Measurements from ENCODE around the gene FABP3. TPM values are rescaled to one million over a fixed set of nuclear protein-coding genes. Genes with fewer than 3 reads are reported as not detected.

Gene FABP3
- total RNA-seq, 1 experiment from 2014 or later = 0.49 TPM

DNA sequence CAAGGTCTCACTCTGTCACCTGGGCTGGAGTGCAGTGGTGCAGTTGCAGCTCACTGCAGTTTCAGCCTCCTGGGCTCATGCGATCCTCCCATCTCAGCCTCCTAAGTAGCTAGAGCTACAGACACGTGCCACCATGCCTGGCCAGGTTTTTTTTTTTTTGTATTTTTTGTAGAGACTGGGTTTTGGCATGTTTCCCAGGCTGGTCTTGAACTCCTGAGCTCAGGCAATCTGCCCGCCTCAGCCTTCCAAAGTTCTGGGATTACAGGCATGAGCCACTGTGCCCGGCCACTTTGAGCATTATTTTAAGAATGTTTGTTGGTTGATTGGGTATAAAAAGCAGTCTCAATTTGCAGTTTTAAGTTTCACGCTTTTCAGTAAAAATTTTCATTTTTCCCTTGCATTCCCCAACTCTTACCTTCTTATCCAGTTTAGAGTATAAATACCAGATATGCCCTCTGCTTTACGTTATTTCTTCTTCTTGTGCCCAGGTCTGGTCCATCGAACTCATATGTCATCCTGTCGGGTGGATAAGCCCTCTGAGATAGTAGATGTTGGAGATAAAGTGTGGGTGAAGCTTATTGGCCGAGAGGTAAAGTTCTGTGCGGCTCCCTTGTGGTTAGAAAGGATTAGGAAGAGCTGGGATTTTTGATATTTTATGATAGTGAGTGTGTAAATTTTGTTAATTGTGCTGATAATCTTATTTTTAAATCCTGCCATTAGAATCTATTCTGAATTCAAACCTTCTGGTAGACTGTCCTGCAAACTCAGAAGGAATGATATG, 36.0 kb downstream of the FABP3 start:
- ChIA-PET POLR2A (no interaction called here), CTCF (interaction anchor here (0.7 kb wide), 1 partner anchor 310 kb away, joined by 3 read pairs; no protein-coding TSS in a partner anchor)
- DNase-seq (ENCODE audit: low read depth, low spot score) (no peak), ATAC-seq (no peak)
- no peaks in the 10 kb centered on the region for H3K36me3 ChIP-seq (ENCODE audit: control insufficient read depth, insufficient read depth, low read length)
- no TSS peak for BruUV-seq (replicated peaks)
- H3K9me3 ChIP-seq (ENCODE audit: control insufficient read depth, insufficient read depth, low read depth, low read length) = no peaks in the 10 kb centered on the region
- no peaks in the 10 kb centered on the region for H3K27me3 ChIP-seq (ENCODE audit: control insufficient read depth, insufficient read depth, low read length)
- TF ChIP-seq, protein P1, sequence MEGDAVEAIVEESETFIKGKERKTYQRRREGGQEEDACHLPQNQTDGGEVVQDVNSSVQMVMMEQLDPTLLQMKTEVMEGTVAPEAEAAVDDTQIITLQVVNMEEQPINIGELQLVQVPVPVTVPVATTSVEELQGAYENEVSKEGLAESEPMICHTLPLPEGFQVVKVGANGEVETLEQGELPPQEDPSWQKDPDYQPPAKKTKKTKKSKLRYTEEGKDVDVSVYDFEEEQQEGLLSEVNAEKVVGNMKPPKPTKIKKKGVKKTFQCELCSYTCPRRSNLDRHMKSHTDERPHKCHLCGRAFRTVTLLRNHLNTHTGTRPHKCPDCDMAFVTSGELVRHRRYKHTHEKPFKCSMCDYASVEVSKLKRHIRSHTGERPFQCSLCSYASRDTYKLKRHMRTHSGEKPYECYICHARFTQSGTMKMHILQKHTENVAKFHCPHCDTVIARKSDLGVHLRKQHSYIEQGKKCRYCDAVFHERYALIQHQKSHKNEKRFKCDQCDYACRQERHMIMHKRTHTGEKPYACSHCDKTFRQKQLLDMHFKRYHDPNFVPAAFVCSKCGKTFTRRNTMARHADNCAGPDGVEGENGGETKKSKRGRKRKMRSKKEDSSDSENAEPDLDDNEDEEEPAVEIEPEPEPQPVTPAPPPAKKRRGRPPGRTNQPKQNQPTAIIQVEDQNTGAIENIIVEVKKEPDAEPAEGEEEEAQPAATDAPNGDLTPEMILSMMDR (IDR thresholded peaks at IDR 0.05) = no peak
- no peak for TF ChIP-seq TCF7L2 (IDR thresholded peaks at IDR 0.05; ENCODE audit: low read depth, low read length)
- TF ChIP-seq SIN3A (IDR thresholded peaks at IDR 0.05; ENCODE audit: borderline replicate concordance, insufficient read depth, low read depth, low read length) = no peak
- no peak for TF ChIP-seq POLR2AphosphoS5 (IDR thresholded peaks at IDR 0.05; ENCODE audit: low read depth, low read length)
- TF ChIP-seq, protein P2, sequence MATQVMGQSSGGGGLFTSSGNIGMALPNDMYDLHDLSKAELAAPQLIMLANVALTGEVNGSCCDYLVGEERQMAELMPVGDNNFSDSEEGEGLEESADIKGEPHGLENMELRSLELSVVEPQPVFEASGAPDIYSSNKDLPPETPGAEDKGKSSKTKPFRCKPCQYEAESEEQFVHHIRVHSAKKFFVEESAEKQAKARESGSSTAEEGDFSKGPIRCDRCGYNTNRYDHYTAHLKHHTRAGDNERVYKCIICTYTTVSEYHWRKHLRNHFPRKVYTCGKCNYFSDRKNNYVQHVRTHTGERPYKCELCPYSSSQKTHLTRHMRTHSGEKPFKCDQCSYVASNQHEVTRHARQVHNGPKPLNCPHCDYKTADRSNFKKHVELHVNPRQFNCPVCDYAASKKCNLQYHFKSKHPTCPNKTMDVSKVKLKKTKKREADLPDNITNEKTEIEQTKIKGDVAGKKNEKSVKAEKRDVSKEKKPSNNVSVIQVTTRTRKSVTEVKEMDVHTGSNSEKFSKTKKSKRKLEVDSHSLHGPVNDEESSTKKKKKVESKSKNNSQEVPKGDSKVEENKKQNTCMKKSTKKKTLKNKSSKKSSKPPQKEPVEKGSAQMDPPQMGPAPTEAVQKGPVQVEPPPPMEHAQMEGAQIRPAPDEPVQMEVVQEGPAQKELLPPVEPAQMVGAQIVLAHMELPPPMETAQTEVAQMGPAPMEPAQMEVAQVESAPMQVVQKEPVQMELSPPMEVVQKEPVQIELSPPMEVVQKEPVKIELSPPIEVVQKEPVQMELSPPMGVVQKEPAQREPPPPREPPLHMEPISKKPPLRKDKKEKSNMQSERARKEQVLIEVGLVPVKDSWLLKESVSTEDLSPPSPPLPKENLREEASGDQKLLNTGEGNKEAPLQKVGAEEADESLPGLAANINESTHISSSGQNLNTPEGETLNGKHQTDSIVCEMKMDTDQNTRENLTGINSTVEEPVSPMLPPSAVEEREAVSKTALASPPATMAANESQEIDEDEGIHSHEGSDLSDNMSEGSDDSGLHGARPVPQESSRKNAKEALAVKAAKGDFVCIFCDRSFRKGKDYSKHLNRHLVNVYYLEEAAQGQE (IDR thresholded peaks at IDR 0.05; ENCODE audit: insufficient read depth in 1 of 2, low read depth in 2 of 2, low read length in 1 of 2) = no peak
- intact Hi-C loops (cut with micrococcal nuclease; ENCODE audit: unreplicated experiment) = no loop called here
- no peaks in the 10 kb centered on the region for H3K4me1 ChIP-seq (ENCODE audit: control insufficient read depth, insufficient read depth, low read length)
- no peak overlapping the region for H3K27ac ChIP-seq (ENCODE audit: low read length)
- in situ Hi-C loops (cut with HindIII; ENCODE audit: low pct_unique_long_range_greater_than_20kb, low sequenced_read_pairs) = no loop called here
- H3K4me3 ChIP-seq (ENCODE audit: low read depth in 2 of 2, low read length in 2 of 2) = no peak overlapping the region

DNA sequence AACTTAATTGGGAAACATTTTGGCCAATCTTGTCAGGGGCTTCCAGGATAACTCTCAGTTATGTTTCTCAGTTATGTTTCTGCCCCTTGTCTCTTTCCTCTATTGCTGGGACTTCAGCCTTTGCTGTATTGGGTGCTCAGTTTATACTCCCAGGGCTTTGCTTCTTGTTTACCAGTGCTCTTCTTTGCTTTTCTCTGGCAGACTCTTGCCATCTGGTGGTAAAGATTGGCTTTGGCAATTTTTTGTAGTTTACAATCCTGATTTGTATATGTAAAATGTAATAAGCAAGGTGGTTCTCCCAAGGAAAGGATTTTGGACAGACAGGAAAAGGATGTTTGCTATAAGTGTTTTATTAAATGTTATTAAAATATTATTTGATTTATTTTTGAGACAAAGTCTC, 37.9 kb downstream of the FABP3 start:
- ChIA-PET POLR2A (no interaction called here), CTCF (interaction anchor here (0.6 kb wide), 1 partner anchor 247 kb away, joined by 3 read pairs; no protein-coding TSS in a partner anchor)
- no TSS peak for BruUV-seq (replicated peaks)
- Histone ChIP-seq H3K4me1 (ENCODE audit: control insufficient read depth, insufficient read depth, low read length) (no peaks in the 10 kb centered on the region), H3K27ac (ENCODE audit: low read length) (no peak overlapping the region), H3K4me3 (ENCODE audit: low read depth in 2 of 2, low read length in 2 of 2) (no peak overlapping the region), H3K9me3 (ENCODE audit: control insufficient read depth, insufficient read depth, low read depth, low read length) (no peaks in the 10 kb centered on the region), H3K36me3 (ENCODE audit: control insufficient read depth, insufficient read depth, low read length) (no peaks in the 10 kb centered on the region; the same call in 1 of the 2 replicates), H3K27me3 (ENCODE audit: control insufficient read depth, insufficient read depth, low read length) (no peaks in the 10 kb centered on the region)
- TF ChIP-seq, protein P1 (IDR thresholded peaks at IDR 0.05) = peak; percentile 64
- no peak for TF ChIP-seq TCF7L2 (IDR thresholded peaks at IDR 0.05; ENCODE audit: low read depth, low read length)
- in situ Hi-C loops (cut with HindIII; ENCODE audit: low pct_unique_long_range_greater_than_20kb, low sequenced_read_pairs) (no loop called here), intact Hi-C loops (cut with micrococcal nuclease; ENCODE audit: unreplicated experiment) (no loop called here)
- DNase-seq (ENCODE audit: low read depth, low spot score) (peak; percentile 22), ATAC-seq (peak; percentile 82; the same call in 1 of the 2 replicates)
